ENCODE measurements around the gene OR1J4.

OR1J4 gene
- long read RNA-seq, result 0 reads

- no peak for DNase-seq (ENCODE audit: low read depth in 1 of 2, low spot score in 1 of 2)
- Histone ChIP-seq H3K27me3 (ENCODE audit: insufficient read depth, poor library complexity, severe bottlenecking) (peaks cover 5% of the 10 kb centered on the region), H3K27ac (replicated peaks) (no peak within 1 kb of the TSS), H3K4me3 (replicated peaks; ENCODE audit: insufficient read depth, low read length) (no peak within 1 kb of the TSS)
- TF ChIP-seq SPI1 (IDR thresholded peaks at IDR 0.05; ENCODE audit: borderline replicate concordance, low read depth), result no peak
- no peak for TF ChIP-seq CTCF (IDR thresholded peaks at IDR 0.05; ENCODE audit: insufficient read depth, low read length)
- TF ChIP-seq POLR2AphosphoS5 (IDR thresholded peaks at IDR 0.05; ENCODE audit: low read depth), result no peak
- TF ChIP-seq REST (IDR thresholded peaks at IDR 0.05; ENCODE audit: insufficient replicate concordance, low read depth), result no peak
- TF ChIP-seq GABPA (IDR thresholded peaks at IDR 0.05; ENCODE audit: low read depth), result no peak
These were observed at the start of gene OR1J4 for GRCh38 chr9:122518841-122519240. Gene OR1J4 (plus strand): TSS chr9:122519141. CDS start chr9:122519141, 0 bp downstream.

GRCh38 chr9:122474561-122474960 is 44.4 kb upstream of the OR1J4 start:
- TF ChIP-seq SPI1 (IDR thresholded peaks at IDR 0.05; ENCODE audit: borderline replicate concordance, low read depth), result no peak
- TF ChIP-seq REST (IDR thresholded peaks at IDR 0.05; ENCODE audit: insufficient replicate concordance, low read depth), result no peak
- no peak for TF ChIP-seq CTCF (IDR thresholded peaks at IDR 0.05; ENCODE audit: insufficient read depth, low read length)
- TF ChIP-seq GABPA (IDR thresholded peaks at IDR 0.05; ENCODE audit: low read depth), result no peak
- no peak for TF ChIP-seq POLR2AphosphoS5 (IDR thresholded peaks at IDR 0.05; ENCODE audit: low read depth)
- Histone ChIP-seq H3K27ac (replicated peaks) (no peak overlapping the region), H3K27me3 (ENCODE audit: insufficient read depth, poor library complexity, severe bottlenecking) (peaks cover 2% of the 10 kb centered on the region), H3K4me3 (replicated peaks; ENCODE audit: insufficient read depth, low read length) (no peak overlapping the region)
- no peak for DNase-seq (ENCODE audit: low read depth in 1 of 2, low spot score in 1 of 2)

GRCh38 chr9:122475717-122476116 is 43.2 kb upstream of the OR1J4 start:
- no peak overlapping the region for H3K4me3 ChIP-seq (replicated peaks; ENCODE audit: insufficient read depth, low read length)
- TF ChIP-seq REST (IDR thresholded peaks at IDR 0.05; ENCODE audit: insufficient replicate concordance, low read depth), result no peak
- TF ChIP-seq POLR2AphosphoS5 (IDR thresholded peaks at IDR 0.05; ENCODE audit: low read depth), result no peak
- TF ChIP-seq GABPA (IDR thresholded peaks at IDR 0.05; ENCODE audit: low read depth), result no peak
- no peak for TF ChIP-seq CTCF (IDR thresholded peaks at IDR 0.05; ENCODE audit: insufficient read depth, low read length)
- TF ChIP-seq SPI1 (IDR thresholded peaks at IDR 0.05; ENCODE audit: borderline replicate concordance, low read depth), result no peak
- H3K27ac ChIP-seq (replicated peaks), result no peak overlapping the region
- DNase-seq (ENCODE audit: low read depth in 1 of 2, low spot score in 1 of 2), result no peak
- H3K27me3 ChIP-seq (ENCODE audit: insufficient read depth, poor library complexity, severe bottlenecking), result peaks cover 2% of the 10 kb centered on the region

Data from HL-60 (cell line).